ENCODE measurements around the gene DNAJC12. TPM values are rescaled to one million over a fixed set of nuclear protein-coding genes. Genes with fewer than 3 reads are reported as not detected.

The DNAJC12 gene
- polyA plus RNA-seq, 2 of the 4 experiments (the other 2 are of a cell fraction): 19.1 to 80.0 TPM

GRCh38 chr10:67776371-67776770 is 61.6 kb downstream of the DNAJC12 start:
- CTCF ChIA-PET: interaction anchor here (0.9 to 6.8 kb wide), 4 partner anchors 12 to 109 kb away, joined by 3 to 143 read pairs (median 28); partner anchors contain the start of gene CTNNA3
- 68% methylated on average over 1 of the region's 1 CpG for WGBS (ENCODE audit: missing lambda C conversion rate)
- POLR2A ChIA-PET: no interaction called here

GRCh38 chr10:67775279-67775678 is 62.7 kb downstream of the DNAJC12 start:
- DNase-seq (ENCODE audit: low read depth in 1 of 2, low spot score in 1 of 2): no peak
- Histone ChIP-seq H3K4me2 (no peak overlapping the region), H3K4me1 (0 out of 3 replicates have a peak, but pooled peaks cover 2% of the 10 kb centered on the region), H3K4me3 (no peak overlapping the region), H3K27ac (no peak overlapping the region), H3K9me3 (no peaks in the 10 kb centered on the region)
- no peak for FAIRE-seq
- CTCF ChIA-PET: interaction anchor here (1.1 to 1.8 kb wide), 2 partner anchors 78 to 108 kb away, joined by 4 to 5 read pairs; no protein-coding TSS in a partner anchor
- POLR2A ChIA-PET: no interaction called here
- TF ChIP-seq ZNF302 (CRISPR knock-in tag; IDR thresholded peaks at IDR 0.05): no peak
- no peak for TF ChIP-seq CHD4 (IDR thresholded peaks at IDR 0.05; ENCODE audit: borderline replicate concordance)
- no peak for ATAC-seq
- WGBS (ENCODE audit: missing lambda C conversion rate): 88% methylated on average over 2 of the region's 2 CpGs

More at GRCh38 chr10:67776371-67776770, 61.6 kb downstream of the DNAJC12 start:
- Histone ChIP-seq H3K4me1 (0 out of 3 replicates have a peak, but pooled peaks cover 4% of the 10 kb centered on the region), H3K9me3 (no peaks in the 10 kb centered on the region), H3K4me3 (no peak overlapping the region), H3K27ac (no peak overlapping the region), H3K4me2 (no peak overlapping the region)
- TF ChIP-seq RARB (CRISPR knock-in tag; IDR thresholded peaks at IDR 0.05) (no peak), RAD21 (conservative IDR thresholded peaks at IDR 0.05 in 1 of 2, IDR thresholded peaks at IDR 0.05 in 1 of 2) (no peak), POLR2AphosphoS2 (conservative IDR thresholded peaks at IDR 0.05; ENCODE audit: low read length) (no peak), HOXB5 (CRISPR knock-in tag; IDR thresholded peaks at IDR 0.05) (no peak)
- ATAC-seq (no peak), FAIRE-seq (no peak), DNase-seq (ENCODE audit: low read depth in 1 of 2, low spot score in 1 of 2) (no peak)

- POLR2A ChIA-PET: interaction anchor here (0.6 kb wide), 1 partner anchor 273 kb away, joined by 3 read pairs; no protein-coding TSS in a partner anchor
- DNase-seq (ENCODE audit: low read depth in 1 of 2, low spot score in 1 of 2) (no peak), FAIRE-seq (no peak), ATAC-seq (no peak)
- TF ChIP-seq CBX2 (IDR thresholded peaks at IDR 0.05; ENCODE audit: borderline replicate concordance, low read depth) (no peak), CHD4 (IDR thresholded peaks at IDR 0.05; ENCODE audit: borderline replicate concordance) (no peak), EHMT2 (IDR thresholded peaks at IDR 0.05; ENCODE audit: low read depth) (no peak), HDAC2 (IDR thresholded peaks at IDR 0.05) (no peak), MAFK (IDR thresholded peaks at IDR 0.05; ENCODE audit: partially characterized antibody) (no peak), HES2 (IDR thresholded peaks at IDR 0.05) (no peak), BHLHE40 (IDR thresholded peaks at IDR 0.05; ENCODE audit: low read depth, low read length) (no peak), ZFP36 (IDR thresholded peaks at IDR 0.05; ENCODE audit: borderline replicate concordance, partially characterized antibody) (no peak), HOXB13 (CRISPR knock-in tag; IDR thresholded peaks at IDR 0.05; ENCODE audit: low read depth) (no peak), TP53 (CRISPR knock-in tag; IDR thresholded peaks at IDR 0.05) (no peak), SMC3 (IDR thresholded peaks at IDR 0.05) (no peak)
- Histone ChIP-seq H3K4me1 (no peaks in the 10 kb centered on the region), H3K4me2 (no peak overlapping the region), H3K4me3 (no peak overlapping the region), H3K27ac (no peak overlapping the region), H3K9me3 (no peaks in the 10 kb centered on the region)
- CTCF ChIA-PET: interaction anchor here (1.0 to 1.7 kb wide), 5 partner anchors 8 to 107 kb away, joined by 3 to 7 read pairs (median 5); no protein-coding TSS in a partner anchor
These were observed 65.0 kb downstream of the DNAJC12 start for GRCh38 chr10:67772894-67773511.

GRCh38 chr10:67772151-67772550 is 65.8 kb downstream of the DNAJC12 start:
- Histone ChIP-seq H3K27ac (no peak overlapping the region), H3K4me1 (no peaks in the 10 kb centered on the region), H3K9me3 (no peaks in the 10 kb centered on the region), H3K4me3 (no peak overlapping the region), H3K4me2 (no peak overlapping the region)
- ATAC-seq (no peak), DNase-seq (ENCODE audit: low read depth in 1 of 2, low spot score in 1 of 2) (no peak), FAIRE-seq (no peak)
- CTCF ChIA-PET: interaction anchor here (7.1 kb wide), 1 partner anchor 7 kb away, joined by 68 read pairs; no protein-coding TSS in a partner anchor
- WGBS (ENCODE audit: missing lambda C conversion rate): 68% methylated on average over 1 of the region's 1 CpG
- POLR2A ChIA-PET: no interaction called here
- no peak for TF ChIP-seq JUN (IDR thresholded peaks at IDR 0.05)
- TF ChIP-seq NR3C1 (IDR thresholded peaks at IDR 0.05): no peak
- no peak for TF ChIP-seq BCL3 (IDR thresholded peaks at IDR 0.05)
- no peak for TF ChIP-seq PHF8 (IDR thresholded peaks at IDR 0.05; ENCODE audit: borderline replicate concordance, low read depth)
- TF ChIP-seq BHLHE40 (IDR thresholded peaks at IDR 0.05; ENCODE audit: low read depth, low read length): no peak
- TF ChIP-seq GATA3 (IDR thresholded peaks at IDR 0.05; ENCODE audit: borderline replicate concordance): no peak
- TF ChIP-seq CBX8 (IDR thresholded peaks at IDR 0.05): no peak

Data from A549 (cell line).